ENCODE measurements around the gene FREY1.
"Not testable (repeated sequence)": the region's sequence is repeated elsewhere in the genome, so short reads cannot be mapped to it uniquely, and the experiment has no call there.

Gene FREY1

GRCh38 chr11:45913942-45914635 lies 7.0 kb upstream of the FREY1 start:
- no peak for DNase-seq (ENCODE audit: low read depth in 2 of 2)

- DNase-seq (ENCODE audit: low read depth in 2 of 2), result no peak
Measured at GRCh38 chr11:45913514-45913913, 6.4 kb upstream of the FREY1 start.

- no peak for DNase-seq (ENCODE audit: low read depth in 2 of 2)
Measured at GRCh38 chr11:45910623-45911022, 3.6 kb upstream of the FREY1 start.

GRCh38 chr11:45909594-45910475 lies 2.8 kb upstream of the FREY1 start:
- no peak for DNase-seq (ENCODE audit: low read depth in 2 of 2)

GRCh38 chr11:45907911-45908370 lies 870 bp upstream of the FREY1 start:
- no peak for DNase-seq (ENCODE audit: low read depth in 2 of 2)

- DNase-seq (ENCODE audit: low read depth in 2 of 2), result no peak
Measured at GRCh38 chr11:45906096-45906682, 882 bp downstream of the FREY1 start.

GRCh38 chr11:45905576-45905975 lies 1.5 kb downstream of the FREY1 start:
- DNase-seq (ENCODE audit: low read depth in 2 of 2), result not testable (repeated sequence)

GRCh38 chr11:45905095-45905494 lies 2.0 kb downstream of the FREY1 start:
- no peak for DNase-seq (ENCODE audit: low read depth in 2 of 2)

- DNase-seq (ENCODE audit: low read depth in 2 of 2), result no peak
Measured at GRCh38 chr11:45904309-45904915, 2.7 kb downstream of the FREY1 start.

- no peak for DNase-seq (ENCODE audit: low read depth in 2 of 2)
Measured at GRCh38 chr11:45902452-45903380, 4.4 kb downstream of the FREY1 start.

GRCh38 chr11:45901626-45902025 lies 5.4 kb downstream of the FREY1 start:
- DNase-seq (ENCODE audit: low read depth in 2 of 2), result no peak

GRCh38 chr11:45900916-45901617 lies 6.0 kb downstream of the FREY1 start:
- no peak for DNase-seq (ENCODE audit: low read depth in 2 of 2)

- not testable (repeated sequence) for DNase-seq (ENCODE audit: low read depth in 2 of 2)
Measured at GRCh38 chr11:45900175-45900800, 6.8 kb downstream of the FREY1 start.

GRCh38 chr11:45899448-45900174 lies 7.5 kb downstream of the FREY1 start:
- DNase-seq (ENCODE audit: low read depth in 2 of 2), result peak; percentile 59 to 64

GRCh38 chr11:45899086-45899447 lies 8.0 kb downstream of the FREY1 start:
- no peak for DNase-seq (ENCODE audit: low read depth in 2 of 2)

- DNase-seq (ENCODE audit: low read depth in 2 of 2), result no peak
Measured at GRCh38 chr11:45897556-45897955, 9.5 kb downstream of the FREY1 start.

- DNase-seq (ENCODE audit: low read depth in 2 of 2), result no peak
Measured at GRCh38 chr11:45896422-45896984, 10.6 kb downstream of the FREY1 start.

GRCh38 chr11:45895553-45896259 lies 11.4 kb downstream of the FREY1 start:
- no peak for DNase-seq (ENCODE audit: low read depth in 2 of 2)

Data from stimulated activated CD8-positive, alpha-beta memory T cell treated with anti-CD3 and anti-CD28 coated beads, Interleukin-15, amount 100 ng/mL, for 48 hours (primary cell).